HG03575 (cell line): Measurements from ENCODE around the gene TUSC2.

Experiments used
- ATAC-seq: cut with Tn5 transposase; IDR thresholded peaks from one replicate; pipeline ENCODE4 v1.9.1; 2021; ENCODE audit not compliant: unreplicated experiment, insufficient number of reproducible peaks, low FRiP score; ENCODE audit errors: extremely low read depth

The TUSC2 gene

GRCh38 chr3:50339485-50340146 is 11.6 kb upstream of the TUSC2 start:
- no peak for ATAC-seq

GRCh38 chr3:50338965-50339364 is 10.9 kb upstream of the TUSC2 start:
- ATAC-seq = no peak

- ATAC-seq = peak; percentile 33
Measured at GRCh38 chr3:50337175-50337861, 9.3 kb upstream of the TUSC2 start.

- ATAC-seq = peak; percentile 13
Measured at GRCh38 chr3:50336452-50337174, 8.6 kb upstream of the TUSC2 start.

- no peak for ATAC-seq
Measured at GRCh38 chr3:50334339-50335075, 6.5 kb upstream of the TUSC2 start.

- ATAC-seq = no peak
Measured at GRCh38 chr3:50333744-50334328, 5.8 kb upstream of the TUSC2 start.

GRCh38 chr3:50331364-50331907 is 3.4 kb upstream of the TUSC2 start:
- ATAC-seq = no peak

- ATAC-seq = no peak
Measured at GRCh38 chr3:50330330-50330729, 2.3 kb upstream of the TUSC2 start.

GRCh38 chr3:50327129-50327528 is 894 bp downstream of the TUSC2 start:
- no peak for ATAC-seq

- no peak for ATAC-seq
Measured at GRCh38 chr3:50326182-50326541, 1.9 kb downstream of the TUSC2 start.

GRCh38 chr3:50325497-50326181 is 2.4 kb downstream of the TUSC2 start:
- ATAC-seq = no peak

- ATAC-seq = no peak
Measured at GRCh38 chr3:50325113-50325480, 2.9 kb downstream of the TUSC2 start.

GRCh38 chr3:50324351-50325112 is 3.5 kb downstream of the TUSC2 start:
- no peak for ATAC-seq

- ATAC-seq = no peak
Measured at GRCh38 chr3:50323614-50324199, 4.3 kb downstream of the TUSC2 start.

GRCh38 chr3:50323092-50323600 is 4.9 kb downstream of the TUSC2 start:
- ATAC-seq = no peak

- no peak for ATAC-seq
Measured at GRCh38 chr3:50322386-50323091, 5.5 kb downstream of the TUSC2 start, which contains the start of gene HYAL2. Gene HYAL2, minus strand, starts transcription at chr3:50322745. Its CDS starts 2,256 bp downstream, at chr3:50320489.

- no peak for ATAC-seq
Measured at GRCh38 chr3:50322115-50322385, 6.0 kb downstream of the TUSC2 start.
